Endothelial cell of umbilical vein (primary cell): ENCODE results near the gene FAM118A. TPM values are rescaled to one million over a fixed set of nuclear protein-coding genes. Genes with fewer than 3 reads are reported as not detected.

Experiments
- BruUV-seq: library from RNA; stranded (reverse); fragments of 400-500 nt; replicated peaks from 2 replicates; lab custom pipeline; 2021; lab: Mats Ljungman, UMichigan
- CTCF ChIA-PET: fragments of 300-600, 350-600 bp; sonication (Branson Sonifier 250); formaldehyde crosslinking; loops from one replicate; lab custom pipeline; 2021; ENCODE audit warnings: antibody characterized with exemption, inconsistent platforms; lab: Charles Lee
- POLR2A ChIA-PET: fragments of 300-600, 350-600 bp; sonication (Branson Sonifier 250); formaldehyde crosslinking; loops from one replicate; lab custom pipeline; 2021; ENCODE audit warnings: antibody characterized with exemption, inconsistent platforms; lab: Charles Lee
- DNase-seq: peaks from one replicate; pipeline ENCODE4 v3.0.0-alpha.2; 2011; ENCODE audit warnings: low read depth, low spot score
- FAIRE-seq: peaks from 2 replicates; lab custom pipeline; 2011; peaks lifted over from hg19 to GRCh38; lab: Jason Lieb, UNC
- H2AFZ ChIP-seq: 2 replicates; pipeline ENCODE4 v1.6.0; 2012; ENCODE audit warnings: low read depth, low read length, control low read depth, inconsistent platforms
- H3K27ac ChIP-seq: 2 replicates; pipeline ENCODE4 v1.5.1; 2011; ENCODE audit warnings: low read depth, mild to moderate bottlenecking, control low read depth, low read length, moderate library complexity; ENCODE audit not compliant: insufficient read depth
- H3K27me3 ChIP-seq, 2 experiments: 2 replicates each; pipeline versions ENCODE4 v1.6.0 to v1.6.1; 2011; ENCODE audit warnings: low read length in 2 of 2, mixed read lengths in 1 of 2; ENCODE audit not compliant: control insufficient read depth in 2 of 2, insufficient read depth in 2 of 2
- H3K36me3 ChIP-seq, 2 experiments: 2 replicates in 1 of 2; 3 replicates in 1 of 2; pipeline ENCODE4 v1.5.1; 2011; ENCODE audit warnings: low read length in 2 of 2, mild to moderate bottlenecking in 1 of 2, moderate library complexity in 1 of 2; ENCODE audit not compliant: control insufficient read depth in 2 of 2, insufficient read depth in 2 of 2; ENCODE audit errors: extremely low read depth in 1 of 2
- H3K4me1 ChIP-seq: 3 replicates; pipeline ENCODE4 v1.5.1; 2011; ENCODE audit warnings: mild to moderate bottlenecking, low read length; ENCODE audit not compliant: control insufficient read depth, insufficient read depth; ENCODE audit errors: extremely low read depth
- H3K4me2 ChIP-seq: 2 replicates; pipeline ENCODE4 v1.6.1; 2011; ENCODE audit warnings: low read length, control low read depth, mixed read lengths; ENCODE audit not compliant: insufficient read depth
- H3K4me3 ChIP-seq, 3 experiments: fragments of 200-600 bp in 1 of 3; sonication (generic), shearing (Covaris generic) in 1 of 3; replicated peaks in 1 of 3; 2 replicates each; pipeline ENCODE4 v1.5.1; 2011 to 2016; ENCODE audit warnings: control low read depth in 3 of 3, low read length in 3 of 3, mild to moderate bottlenecking in 2 of 3, inconsistent platforms in 1 of 3, low read depth in 1 of 3, moderate library complexity in 1 of 3; ENCODE audit not compliant: insufficient read depth in 1 of 3
- H3K79me2 ChIP-seq: 2 replicates; pipeline ENCODE4 v1.6.0; 2012; ENCODE audit warnings: low read length, inconsistent platforms; ENCODE audit not compliant: control insufficient read depth, insufficient read depth
- H3K9ac ChIP-seq: replicated peaks from 2 replicates; pipeline ENCODE3; 2011; ENCODE audit warnings: low read length, control low read depth; ENCODE audit not compliant: insufficient read depth; ENCODE audit errors: extremely low read depth
- H3K9me1 ChIP-seq: replicated peaks from 3 replicates; pipeline ENCODE4 v1.6.0; 2011; ENCODE audit warnings: mild to moderate bottlenecking, low read length; ENCODE audit not compliant: control insufficient read depth, insufficient read depth; ENCODE audit errors: extremely low read depth
- H3K9me3 ChIP-seq: replicated peaks from 2 replicates; pipeline ENCODE4 v1.5.1; 2012; ENCODE audit warnings: low read length, inconsistent platforms; ENCODE audit not compliant: control insufficient read depth, insufficient read depth
- H4K20me1 ChIP-seq: replicated peaks from 2 replicates; pipeline ENCODE3; 2011; ENCODE audit warnings: mild to moderate bottlenecking, low read length; ENCODE audit not compliant: control insufficient read depth, insufficient read depth; ENCODE audit errors: extremely low read depth
- CTCF ChIP-seq, 2 donors: IDR thresholded peaks; 1 replicate in 1 of 2; 2 replicates in 1 of 2; pipeline ENCODE4 v1.5.1; 2011; ENCODE audit warnings: low read length in 2 of 2, mild to moderate bottlenecking in 2 of 2, moderate library complexity in 2 of 2, control low read depth in 1 of 2, inconsistent platforms in 1 of 2, low read depth in 1 of 2; ENCODE audit not compliant: insufficient read depth in 1 of 2; ENCODE audit errors: extremely low read depth in 1 of 2
- EZH2 ChIP-seq: IDR thresholded peaks from 2 replicates; pipeline ENCODE4 v1.6.1; 2012; ENCODE audit warnings: borderline replicate concordance, low read depth, mild to moderate bottlenecking, moderate library complexity, low read length, inconsistent platforms; ENCODE audit not compliant: severe bottlenecking
- FOS ChIP-seq: IDR thresholded peaks from 2 replicates; pipeline ENCODE4 v1.6.1; 2011; ENCODE audit warnings: mild to moderate bottlenecking, low read length, moderate library complexity, borderline replicate concordance; ENCODE audit not compliant: insufficient read depth
- GATA2 ChIP-seq: IDR thresholded peaks from 2 replicates; pipeline ENCODE4 v1.7.0; 2011; ENCODE audit warnings: low read depth, mild to moderate bottlenecking, moderate library complexity, mixed read lengths, low read length; ENCODE audit not compliant: insufficient read length, insufficient read depth
- JUN ChIP-seq: IDR thresholded peaks from 2 replicates; pipeline ENCODE4 v1.6.1; 2011; ENCODE audit warnings: borderline replicate concordance, low read depth; ENCODE audit not compliant: insufficient read length, insufficient read depth
- MYC ChIP-seq: IDR thresholded peaks from one replicate; pipeline ENCODE4 v1.6.1; 2011; ENCODE audit warnings: mild to moderate bottlenecking, low read depth, low read length
- POLR2A ChIP-seq: IDR thresholded peaks from 2 replicates; pipeline ENCODE4 v1.6.1; 2012; ENCODE audit warnings: low read depth, mild to moderate bottlenecking, control low read depth, low read length
- POLR2AphosphoS5 ChIP-seq: IDR thresholded peaks from 2 replicates; pipeline ENCODE4 v1.6.1; 2012; ENCODE audit warnings: low read depth, mild to moderate bottlenecking, control low read depth, low read length, moderate library complexity; ENCODE audit not compliant: insufficient read depth
- dilution Hi-C: fragments of 300-500 bp; cut with MboI; formaldehyde crosslinking; loops from one replicate; pipeline ENCODE4 v1.15.0; 2019; ENCODE audit warnings: low sequenced_read_pairs; ENCODE audit not compliant: extremely low pct_ligation_motif_present
- intact Hi-C: fragments of 100-400 bp; cut with micrococcal nuclease; formaldehyde crosslinking; loops from one replicate; pipeline ENCODE4 v1.10.0; 2022
- polyA plus RNA-seq, 4 experiments: library from polyadenylated mRNA; depleted of rRNA in 3 of 4; stranded (reverse) in 3 of 4; unstranded in 1 of 4; fragments of >200 nt; gene quantifications; 2 replicates each; pipeline versions ENCODE4 v1.2.1 to v1.2.3, GENCODE V29; 2011 to 2012; ENCODE audit warnings: missing spikeins in 1 of 4
- total RNA-seq: library from RNA; stranded (reverse); gene quantifications from 2 replicates; pipeline ENCODE4 v1.2.3, GENCODE V29; 2021
- TF ChIP-seq, protein P1 (sequence below): IDR thresholded peaks from 2 replicates; pipeline ENCODE4 v1.6.1; 2011; ENCODE audit not compliant: insufficient read depth, insufficient read length

Gene FAM118A
- total and polyA plus RNA-seq, 2 donors (not counting 3 experiments of a cell fraction or from before 2014, with no cell fraction given) = 20.2 to 25.6 TPM

DNA sequence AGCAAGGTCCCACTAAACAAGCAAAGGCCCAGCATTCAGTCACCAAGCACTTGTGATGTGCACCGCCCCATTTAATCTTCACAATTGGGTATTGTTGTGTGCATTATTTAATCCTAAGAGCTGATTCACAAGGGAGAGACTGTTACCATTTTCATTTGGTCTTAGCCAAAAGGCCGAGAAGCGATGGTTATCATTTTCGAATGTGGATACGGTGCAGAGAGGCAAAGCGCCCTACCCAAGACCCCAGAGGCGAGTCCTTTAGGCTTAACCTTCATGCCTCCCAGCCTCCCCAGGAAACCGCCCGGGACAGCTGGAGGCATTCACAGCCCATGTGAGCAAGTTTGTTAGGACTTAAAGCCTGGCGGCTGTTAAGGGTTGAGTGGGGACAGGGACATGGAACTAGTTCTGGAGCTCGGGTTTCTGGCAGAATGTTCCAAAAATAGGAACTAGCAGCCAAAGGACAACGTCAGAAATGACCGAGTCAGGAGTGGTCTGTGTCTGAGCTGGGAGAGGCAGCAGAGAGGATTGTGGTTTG lies 38.0 kb upstream of the FAM118A start:
- Histone ChIP-seq H2AFZ (no peak overlapping the region), H3K27ac (no peak overlapping the region), H3K9me3 (no peaks in the 10 kb centered on the region), H4K20me1 (no peaks in the 10 kb centered on the region), H3K4me3 (no peak overlapping the region), H3K9ac (no peak overlapping the region), H3K36me3 (no peaks in the 10 kb centered on the region), H3K9me1 (no peaks in the 10 kb centered on the region), H3K4me2 (no peak overlapping the region), H3K79me2 (no peaks in the 10 kb centered on the region), H3K4me1 (peaks cover 6% of the 10 kb centered on the region), H3K27me3 (peaks cover 4 to 8% of the 10 kb centered on the region in 2 experiments)
- intact Hi-C loops (no loop called here), dilution Hi-C loops (loop anchor here (10.0 kb wide), 1 partner anchor 103 kb away; no protein-coding TSS in a partner anchor)
- POLR2A ChIA-PET = no interaction called here
- FAIRE-seq (no peak), DNase-seq (no peak)
- BruUV-seq = no TSS peak
- TF ChIP-seq FOS = no peak
- no peak for TF ChIP-seq JUN
- TF ChIP-seq, protein P1, sequence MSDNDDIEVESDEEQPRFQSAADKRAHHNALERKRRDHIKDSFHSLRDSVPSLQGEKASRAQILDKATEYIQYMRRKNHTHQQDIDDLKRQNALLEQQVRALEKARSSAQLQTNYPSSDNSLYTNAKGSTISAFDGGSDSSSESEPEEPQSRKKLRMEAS = no peak
- no peak for TF ChIP-seq POLR2A
- TF ChIP-seq POLR2AphosphoS5 = no peak
- TF ChIP-seq CTCF (IDR thresholded peaks at IDR 0.05; ENCODE audit: extremely low read depth in 1 of 2, insufficient read depth in 1 of 2, low read depth in 1 of 2, low read length in 2 of 2) = no peak
- no peak for TF ChIP-seq GATA2
- TF ChIP-seq EZH2 = no peak
- TF ChIP-seq MYC = no peak
- CTCF ChIA-PET = interaction anchor here (0.8 to 2.4 kb wide), 4 partner anchors 163 to 282 kb away, joined by 3 to 5 read pairs (median 4); no protein-coding TSS in a partner anchor
